ENCODE measurements around the gene S100A2. TPM values are rescaled to one million over a fixed set of nuclear protein-coding genes. Genes with fewer than 3 reads are reported as not detected.

Gene S100A2
- polyA plus RNA-seq, 3 donors, result 5.8 to 7.9 (median 6.8) TPM

DNA sequence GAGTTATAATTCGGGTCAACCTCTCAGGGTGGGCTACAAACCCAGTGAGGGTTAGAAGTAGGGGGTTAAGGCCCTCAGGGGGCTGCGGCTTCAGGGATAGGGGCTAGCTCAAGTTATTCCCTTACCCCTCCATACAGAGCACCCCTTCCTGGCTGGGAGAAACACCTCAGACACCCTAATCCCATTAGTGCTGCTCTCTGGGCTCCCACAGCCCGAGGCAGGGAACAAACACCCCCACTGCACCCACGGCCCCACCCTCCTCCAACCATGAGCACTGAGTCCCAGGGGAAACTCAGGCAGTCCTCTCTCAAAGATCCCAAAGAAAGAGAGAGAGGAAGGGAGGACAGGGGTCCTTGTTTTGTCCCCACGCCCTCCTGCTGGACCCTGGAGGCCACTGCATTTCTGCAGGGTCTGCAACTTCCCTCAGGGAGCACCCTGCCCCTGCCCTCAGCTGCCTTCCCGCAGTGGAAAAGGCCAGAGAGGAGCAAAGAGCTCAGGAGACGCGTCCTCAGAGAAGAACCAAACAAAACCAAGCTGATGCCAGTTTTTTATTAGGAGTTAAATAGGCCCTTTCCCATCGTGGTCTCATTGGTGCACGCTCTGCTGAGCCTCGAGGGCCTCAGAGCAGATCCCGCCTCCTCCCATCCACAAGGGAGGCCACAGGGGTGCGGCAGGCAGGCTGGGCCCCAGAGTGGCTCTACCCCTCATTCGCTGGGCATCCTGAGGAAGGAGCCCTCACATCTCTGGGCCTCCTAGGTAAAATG is 18.7 kb downstream of the S100A2 start:
- no peak for DNase-seq

DNA sequence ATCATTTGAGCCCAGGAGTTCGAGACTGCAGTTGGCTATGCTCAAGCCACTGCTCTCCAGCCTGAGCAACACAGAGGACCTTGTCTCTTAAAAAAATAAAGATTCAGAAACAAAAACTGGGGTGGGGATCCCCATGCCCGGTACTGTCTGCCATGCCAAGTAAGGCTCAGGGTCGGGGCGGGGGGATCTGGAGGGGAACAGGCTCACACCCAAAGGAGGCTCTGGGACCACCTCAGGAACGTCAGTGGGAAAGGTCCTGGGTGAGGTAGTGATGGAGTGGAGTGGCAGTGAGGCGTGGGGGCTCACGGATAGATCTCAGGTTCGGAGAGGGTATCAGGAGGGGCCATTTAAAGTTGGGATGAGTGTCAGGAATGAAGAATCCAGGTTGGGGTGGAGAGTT is 19.3 kb downstream of the S100A2 start:
- no peak for DNase-seq

DNA sequence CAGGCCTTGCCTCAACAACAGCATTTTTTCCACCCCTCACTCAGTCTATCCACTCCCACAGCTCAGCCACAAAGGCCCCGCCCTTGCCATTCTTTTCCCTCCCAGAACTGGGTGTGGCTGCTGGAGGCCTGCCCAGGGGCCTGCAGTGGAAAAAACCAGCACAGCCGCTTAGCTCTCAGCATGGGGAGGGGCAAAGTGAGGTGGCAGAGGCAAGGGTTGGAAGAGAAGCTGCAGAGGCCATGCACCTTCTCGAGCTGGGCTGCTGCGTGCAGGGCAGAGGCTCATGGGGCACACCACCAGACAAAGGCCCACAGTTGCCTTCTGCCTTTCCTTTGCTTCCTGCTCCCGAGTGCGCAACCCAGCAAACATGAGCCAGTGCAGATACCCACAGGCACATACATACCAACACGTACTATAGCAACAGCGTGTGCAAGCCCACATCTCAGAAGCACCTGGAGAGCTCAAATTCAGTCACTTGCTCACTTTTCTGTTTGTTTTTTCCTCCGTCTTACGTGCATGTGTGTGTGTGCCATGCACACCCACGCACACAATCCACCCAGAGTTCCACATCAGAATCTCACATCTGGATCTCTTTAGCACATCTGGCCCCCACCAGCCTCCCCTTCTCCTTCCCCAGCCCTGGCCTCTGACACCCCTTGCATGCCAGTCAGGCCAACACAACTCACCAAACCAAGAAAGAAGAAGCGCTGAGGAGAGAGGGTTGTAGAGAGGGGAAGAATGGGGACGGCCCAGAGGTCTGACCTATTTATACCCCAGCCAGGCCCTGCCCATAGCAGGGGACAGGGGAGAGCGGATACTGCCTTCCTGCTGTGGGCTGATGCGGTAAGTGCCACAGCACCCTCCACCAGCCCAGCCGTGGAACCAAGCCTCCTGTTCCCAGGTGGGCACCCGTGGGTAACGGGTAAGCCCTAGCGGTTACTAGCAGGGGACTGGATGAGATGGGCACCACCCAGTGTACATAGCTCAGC is 20.3 kb downstream of the S100A2 start, which contains the start of gene S100A4:
Gene S100A4, minus strand, starts transcription at position 740 of the 989 bp plus-strand sequence. CDS start 1,012 bp downstream, outside the sequence.
- peak; percentile 88 for DNase-seq

DNA sequence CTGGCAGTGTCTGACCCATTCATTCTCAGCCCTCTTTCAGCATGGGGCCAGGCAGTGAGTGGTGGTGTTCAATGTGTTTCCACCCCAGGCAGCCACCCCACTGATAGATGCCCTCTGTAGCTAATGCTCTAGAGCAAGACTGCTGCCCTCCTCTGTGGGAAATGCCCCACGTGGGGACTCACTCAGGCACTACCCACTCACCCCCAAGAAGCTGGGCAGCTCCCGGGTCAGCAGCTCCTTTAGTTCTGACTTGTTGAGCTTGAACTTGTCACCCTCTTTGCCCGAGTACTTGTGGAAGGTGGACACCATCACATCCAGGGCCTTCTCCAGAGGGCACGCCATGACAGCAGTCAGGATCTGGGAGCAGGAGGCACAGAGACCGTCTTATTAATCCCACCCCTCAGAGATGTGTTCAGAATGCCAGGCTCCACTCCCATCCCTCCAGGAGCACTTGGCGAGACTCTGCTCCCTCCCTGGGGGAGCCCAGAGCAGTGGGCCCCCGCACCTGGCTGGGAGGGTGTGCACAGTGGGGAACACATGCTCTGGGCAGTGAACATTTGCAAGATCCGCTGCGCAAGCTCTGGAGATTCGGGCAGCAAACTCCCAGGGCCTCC is 21.1 kb downstream of the S100A2 start:
- no peak for DNase-seq

DNA sequence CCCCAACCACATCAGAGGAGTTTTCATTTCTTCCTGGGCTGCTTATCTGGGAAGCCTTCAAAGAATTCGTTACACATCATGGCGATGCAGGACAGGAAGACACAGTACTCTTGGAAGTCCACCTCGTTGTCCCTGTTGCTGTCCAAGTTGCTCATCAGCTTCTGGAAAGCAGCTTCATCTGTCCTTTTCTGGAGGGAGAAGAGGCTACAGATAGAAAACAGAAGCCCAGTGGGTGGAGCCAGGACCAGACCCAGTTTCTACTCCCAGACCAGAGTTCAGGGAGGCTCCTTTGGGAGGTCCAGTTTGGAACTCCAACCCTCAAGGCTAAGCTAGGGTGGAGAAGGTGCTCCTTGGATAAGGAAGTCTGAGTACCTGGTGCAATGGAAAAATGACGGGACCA is 21.9 kb downstream of the S100A2 start:
- DNase-seq, result no peak

DNA sequence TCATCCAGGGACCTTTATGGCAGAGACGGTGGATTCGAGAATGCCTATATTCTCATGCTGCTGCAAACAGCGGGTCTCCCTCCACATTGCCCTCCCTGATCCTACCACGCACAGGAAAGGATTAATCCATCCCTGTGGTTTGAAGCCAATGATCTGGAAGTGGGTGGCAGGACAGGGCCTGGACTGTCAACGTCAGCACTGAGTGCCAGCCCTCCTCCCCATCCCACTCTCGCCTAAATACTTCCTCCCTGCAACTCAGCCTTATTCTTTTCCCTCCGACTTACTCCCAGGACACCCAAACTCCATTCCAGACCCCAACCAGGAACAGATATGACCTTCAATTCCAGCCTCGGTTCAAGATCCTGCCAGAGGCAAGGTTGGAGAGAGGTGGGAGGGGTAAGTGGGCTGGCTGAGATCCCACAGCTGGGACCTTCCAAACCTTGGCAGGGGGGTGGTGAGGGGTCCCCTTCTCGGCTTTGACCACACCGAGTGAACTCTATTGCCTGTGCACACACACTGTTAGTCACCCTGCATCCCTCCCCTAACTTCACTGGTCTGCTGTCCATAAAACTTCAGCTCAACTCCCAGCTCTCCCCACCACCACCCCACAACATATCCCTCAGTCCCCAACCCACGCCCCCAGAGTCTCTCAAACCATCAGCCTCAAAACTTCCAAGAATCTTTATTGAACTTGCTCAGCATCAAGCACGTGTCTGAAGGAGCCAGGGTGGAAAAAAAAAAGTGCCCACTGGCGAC is 22.5 kb downstream of the S100A2 start:
- DNase-seq, result no peak

DNA sequence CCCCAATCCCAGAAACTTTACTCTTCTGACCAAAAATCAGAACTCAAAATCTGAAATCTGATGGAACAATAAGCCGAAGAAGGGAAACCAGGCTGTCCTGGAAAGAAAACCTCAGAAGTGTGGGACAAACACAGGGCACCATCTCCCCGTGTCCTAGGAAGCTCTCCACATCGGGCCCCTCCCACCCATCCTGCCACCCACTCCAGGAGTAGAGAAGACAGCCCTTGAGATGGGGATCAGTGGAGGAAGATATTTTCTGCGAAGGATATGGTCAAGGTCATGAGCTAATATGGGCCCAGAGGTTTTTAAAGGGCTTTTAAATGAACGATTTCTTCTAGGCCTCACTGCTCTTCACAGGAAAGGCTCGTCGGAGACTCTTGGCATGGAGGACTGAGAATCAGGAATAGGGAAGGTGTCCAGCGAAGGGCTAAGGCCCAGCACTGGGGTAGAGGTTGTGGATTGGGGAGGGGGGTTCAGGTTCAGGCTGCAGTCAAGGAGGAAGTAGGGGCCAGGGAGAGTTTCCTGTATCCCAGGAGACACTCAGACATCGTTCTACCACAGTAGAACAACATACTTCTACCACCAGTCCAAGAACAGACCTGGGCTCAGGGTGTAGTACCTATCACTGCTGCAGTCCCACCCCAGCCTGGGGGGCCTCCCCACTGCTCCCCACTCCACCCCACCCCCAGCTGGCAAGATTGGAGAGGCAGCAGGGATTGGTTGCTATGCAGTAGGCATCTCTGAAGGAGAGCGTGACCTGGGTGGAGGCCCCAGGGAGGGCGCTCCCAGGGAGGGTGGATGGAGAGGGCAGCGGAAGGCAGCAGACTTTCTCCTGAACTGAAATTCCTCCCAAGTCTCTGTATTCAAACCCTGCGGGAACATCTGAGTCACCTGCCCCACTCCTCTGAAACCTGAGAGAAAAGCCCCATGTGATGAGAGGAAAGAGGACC is 23.7 kb downstream of the S100A2 start:
- no peak for DNase-seq

DNA sequence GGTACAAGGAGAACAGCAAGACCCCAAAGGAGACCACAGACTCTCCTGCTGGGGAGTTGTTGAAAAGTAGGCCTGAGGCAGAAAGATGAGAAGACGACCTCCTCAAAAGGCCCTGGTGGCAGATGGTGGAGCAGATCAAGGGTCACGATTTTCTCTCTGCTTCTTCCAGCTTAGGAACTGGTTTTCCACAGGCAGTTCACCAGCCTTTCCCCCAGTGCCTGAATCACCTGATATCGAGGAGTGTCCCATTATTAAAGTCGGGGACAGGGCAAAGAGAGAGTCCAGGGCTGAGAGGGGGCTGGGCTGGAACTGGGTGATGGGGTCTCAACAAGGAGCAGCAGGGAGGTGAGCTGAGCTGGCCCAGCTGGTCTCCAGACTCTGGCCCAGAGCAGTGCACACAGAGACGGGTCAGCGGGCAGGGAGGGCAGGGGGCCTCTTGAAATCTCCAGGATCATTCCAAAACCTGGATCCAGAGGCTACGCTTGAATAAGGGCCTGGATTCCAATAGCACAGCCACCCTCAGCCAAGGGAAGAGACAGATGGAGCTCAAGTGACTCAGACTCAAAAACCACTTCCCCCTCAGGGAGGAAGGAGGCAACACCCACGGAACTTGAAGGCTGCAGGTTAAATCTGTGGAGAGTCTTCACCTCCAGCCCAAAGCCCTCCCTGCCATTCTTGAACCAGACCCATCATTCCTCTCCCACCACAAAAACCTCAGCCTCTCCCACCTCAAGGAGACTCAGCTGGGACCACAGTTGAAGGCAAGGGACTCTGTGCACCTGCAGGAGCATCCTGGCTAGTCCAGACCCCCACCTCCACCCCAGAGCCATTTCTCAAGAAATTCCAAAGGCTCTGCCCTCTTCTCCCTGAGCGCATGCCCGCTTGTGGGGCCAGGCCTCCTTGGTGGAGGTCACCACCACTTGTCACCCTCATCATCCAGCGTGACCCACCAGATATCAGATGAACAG is 25.0 kb downstream of the S100A2 start, which contains the start of gene S100A5:
Gene S100A5, minus strand, starts transcription at position 541 of the 968 bp plus-strand sequence. CDS start 743 bp downstream, outside the sequence.
- DNase-seq, result peak; percentile 50

DNA sequence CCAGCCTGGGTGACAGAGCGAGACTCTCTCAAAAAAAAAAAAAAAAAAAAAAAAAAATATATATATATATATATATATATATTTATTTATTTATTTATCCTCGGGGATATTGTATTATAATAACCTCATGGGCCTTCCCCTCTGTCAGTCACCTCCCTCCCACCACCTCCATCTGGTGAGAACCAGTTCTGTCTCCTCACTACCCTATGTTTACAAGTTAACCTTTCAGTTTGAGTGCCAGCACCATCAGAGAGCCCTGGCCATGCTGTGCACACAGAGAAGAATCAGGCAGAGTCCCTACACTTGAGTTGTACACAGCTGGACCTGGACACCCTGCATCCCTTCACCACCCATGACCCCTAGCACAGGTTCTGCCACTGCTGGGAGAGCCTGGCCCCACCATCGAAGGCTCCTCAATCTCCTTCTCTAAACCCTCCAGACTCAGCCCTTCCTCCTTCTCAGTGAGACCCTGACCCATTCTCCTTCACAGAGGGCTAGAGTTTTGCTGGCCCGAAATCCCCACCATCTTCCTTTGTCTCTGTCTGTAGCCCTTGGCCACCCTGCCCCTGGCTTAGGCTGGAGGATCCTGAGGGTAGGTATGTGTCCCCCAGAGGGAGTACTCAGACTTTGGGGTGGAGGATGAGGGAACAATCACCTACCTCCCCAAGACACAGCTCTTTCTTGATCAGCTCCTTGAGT is 26.1 kb downstream of the S100A2 start:
- DNase-seq, result no peak

DNA sequence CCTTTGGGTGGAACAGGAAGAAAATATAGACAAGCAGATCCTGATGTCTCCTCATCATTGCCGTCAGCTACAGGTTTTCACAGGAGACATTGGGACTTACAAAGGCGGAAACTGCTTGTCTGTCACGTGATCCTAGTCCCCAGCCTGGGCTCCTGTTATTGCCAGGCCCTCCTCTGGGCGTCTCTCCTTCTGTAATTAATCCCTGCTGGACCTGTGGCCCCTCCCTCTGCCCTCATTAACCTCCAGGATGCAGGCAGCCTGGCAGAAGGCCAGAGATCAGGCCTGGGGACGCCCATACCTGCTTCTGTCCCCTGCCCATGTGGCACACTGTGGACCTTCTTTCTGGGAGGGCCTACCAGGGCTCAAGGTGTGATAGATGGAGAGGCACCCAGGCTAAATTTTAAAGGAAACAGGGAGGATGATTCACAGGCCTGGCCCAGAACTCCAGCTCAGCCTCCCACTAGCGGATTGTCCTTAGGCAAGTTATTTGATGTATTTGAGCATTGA is 27.3 kb downstream of the S100A2 start:
- DNase-seq, result no peak

DNA sequence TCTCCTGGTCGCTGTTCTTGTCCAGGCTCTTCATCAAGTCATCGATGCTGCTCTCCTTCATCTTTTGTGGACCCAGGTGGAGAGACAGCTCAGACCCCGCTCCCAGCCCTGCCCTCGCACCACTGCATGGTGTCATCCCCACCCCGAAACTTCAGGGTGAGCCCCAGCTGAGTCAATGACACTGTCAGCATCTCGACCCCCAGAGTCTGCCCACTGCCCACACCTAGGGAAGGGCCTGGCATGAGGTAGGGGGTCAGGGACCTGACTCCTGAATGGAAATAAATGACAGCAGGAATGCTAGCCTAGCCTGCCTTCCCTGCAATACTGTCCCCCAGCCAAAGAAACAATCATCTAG is 28.3 kb downstream of the S100A2 start:
- no peak for DNase-seq

DNA sequence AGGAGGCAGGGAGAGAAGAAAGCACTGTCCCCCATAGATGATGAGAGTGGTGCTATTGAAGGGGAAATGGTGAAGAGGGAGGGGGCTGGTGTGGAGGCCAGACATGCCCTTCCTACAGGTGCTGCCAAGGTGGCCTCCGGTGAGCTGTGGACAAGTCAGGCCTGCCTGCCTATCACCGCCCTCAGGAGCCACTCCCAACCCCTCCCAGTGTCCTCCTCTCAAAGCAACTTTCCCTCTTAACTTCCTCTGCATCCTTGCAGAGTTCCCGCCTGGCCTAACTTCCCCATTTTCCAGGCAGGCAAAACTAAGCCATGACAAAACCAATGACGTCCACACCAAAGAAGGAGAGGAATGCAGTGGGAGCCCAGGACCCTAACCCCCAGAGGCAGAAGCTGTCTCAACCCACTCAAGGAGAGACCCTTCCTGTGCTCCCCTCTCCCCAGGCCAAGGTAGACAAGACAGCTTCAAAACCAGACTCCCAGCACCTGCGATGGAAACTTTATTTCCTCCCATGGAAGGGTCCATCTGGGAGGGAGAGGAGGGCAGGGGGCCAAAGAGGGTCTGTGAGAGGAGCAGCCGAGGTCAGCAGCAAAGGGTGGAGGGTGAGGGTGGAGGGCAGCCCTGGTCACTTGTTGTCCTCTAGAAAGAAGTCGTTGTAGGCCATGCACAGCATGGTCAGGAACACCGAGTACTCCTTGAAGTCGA is 28.8 kb downstream of the S100A2 start:
- no peak for DNase-seq

DNA sequence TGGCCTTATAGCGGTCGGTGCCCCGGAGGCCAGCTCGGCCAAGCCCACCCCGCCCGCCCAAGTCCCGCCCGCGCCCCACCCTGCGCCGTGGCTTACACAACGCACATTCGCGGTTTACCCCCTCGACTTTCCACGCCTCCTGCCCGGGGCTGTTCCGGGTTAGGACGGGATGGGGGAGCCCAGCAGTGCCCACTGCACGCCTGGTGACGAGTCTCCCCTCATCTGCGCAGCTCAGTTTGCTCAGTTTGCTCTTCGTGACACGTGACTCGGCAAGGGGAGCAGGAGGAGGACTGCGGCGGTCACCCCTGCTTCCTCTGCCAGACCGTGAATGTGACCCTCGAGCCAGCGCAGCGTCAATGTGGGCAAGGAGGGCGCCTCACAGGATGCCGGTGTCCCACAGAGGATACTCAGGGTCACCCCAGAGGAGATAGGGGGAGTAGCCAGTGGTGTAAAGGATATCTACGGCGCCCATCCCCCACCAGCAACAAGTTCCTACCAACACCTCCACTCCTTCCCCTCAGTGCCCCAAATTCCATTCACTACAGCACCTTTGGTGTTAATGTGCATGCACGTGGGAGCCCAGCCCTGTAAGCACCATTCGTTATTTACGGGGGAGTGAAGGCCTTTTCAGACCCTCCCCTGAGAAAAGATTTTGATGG is 29.5 kb downstream of the S100A2 start:
- DNase-seq, result peak; percentile 55

DNA sequence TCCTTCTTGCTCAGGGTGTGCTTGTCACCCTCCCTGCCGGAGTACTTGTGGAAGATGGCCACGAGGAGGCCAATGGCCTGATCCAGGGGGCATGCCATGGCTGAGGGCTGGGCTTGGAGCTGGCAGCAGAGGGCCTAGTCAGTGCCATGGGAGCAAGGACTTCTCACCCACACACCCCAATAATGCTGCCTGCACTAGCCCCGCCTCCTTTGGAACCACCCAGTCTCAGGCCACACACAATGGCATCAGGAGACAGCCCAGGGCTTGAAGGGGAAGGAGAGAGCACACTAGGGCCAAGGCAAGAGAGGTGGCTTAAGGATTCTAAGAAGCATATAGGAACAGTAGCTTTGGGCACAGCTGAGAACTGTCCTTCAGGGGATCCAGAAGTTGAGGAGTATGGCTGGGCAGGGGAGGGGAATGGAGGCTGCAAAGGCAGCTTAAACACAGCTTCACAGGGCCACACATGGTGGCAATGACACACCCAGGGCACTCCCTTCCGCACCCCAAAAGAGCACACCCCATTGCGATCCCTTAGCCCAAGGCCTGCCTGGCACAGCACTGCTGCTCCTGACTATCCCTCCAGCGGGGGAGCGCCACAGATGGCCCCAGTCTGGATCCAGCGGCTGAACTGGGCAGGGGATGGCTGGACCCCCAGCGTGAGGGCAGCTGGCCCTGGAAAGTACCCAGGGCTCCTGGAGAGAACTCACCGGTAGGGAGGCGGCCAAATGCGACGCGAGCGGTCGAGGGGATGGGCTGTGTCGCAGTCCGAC is 30.2 kb downstream of the S100A2 start, which contains the start of gene S100A6:
Gene S100A6, minus strand, starts transcription at position 750 of the 770 bp plus-strand sequence. Its CDS starts 652 bp downstream, at position 98.
- no peak for DNase-seq

DNA sequence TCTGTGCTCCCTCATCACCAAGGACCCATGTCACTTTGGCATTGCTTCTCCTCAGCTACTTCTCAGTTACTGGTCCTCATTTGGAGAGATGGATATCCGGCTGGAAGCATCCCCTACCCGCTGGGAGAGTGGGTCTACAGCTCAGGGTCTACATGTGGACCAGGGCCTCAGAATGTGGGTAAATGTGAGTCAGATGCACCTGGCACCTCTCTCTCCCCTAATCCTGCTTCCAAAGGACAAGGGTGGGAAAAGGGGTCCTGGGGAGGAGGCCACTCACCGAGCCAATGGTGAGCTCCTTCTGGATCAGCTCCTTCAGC is 30.8 kb downstream of the S100A2 start:
- DNase-seq, result no peak

Data from renal pelvis (tissue), 4 donors.